Retinal pigment epithelial cell (primary cell): ENCODE measurements around the gene RAX.

Experiments used
- DNase-seq: peaks from one replicate; pipeline ENCODE4 v3.0.0-alpha.2; 2010; ENCODE audit warnings: low read depth
- H3K4me3 ChIP-seq: 2 replicates; pipeline ENCODE4 v1.5.1; 2011; ENCODE audit warnings: mild to moderate bottlenecking, low read length, control low read depth, moderate library complexity
- CTCF ChIP-seq: conservative IDR thresholded peaks from 2 replicates; pipeline ENCODE4 v1.5.1; 2011; ENCODE audit warnings: low read depth, low read length, control low read depth, inconsistent platforms

Gene RAX

GRCh38 chr18:59286341-59286740 is 13.1 kb upstream of the RAX start:
- TF ChIP-seq CTCF: no peak
- H3K4me3 ChIP-seq: no peak overlapping the region
- no peak for DNase-seq

GRCh38 chr18:59282341-59282740 is 9.1 kb upstream of the RAX start:
- no peak overlapping the region for H3K4me3 ChIP-seq
- DNase-seq: no peak
- no peak for TF ChIP-seq CTCF

GRCh38 chr18:59279722-59280121 is 6.5 kb upstream of the RAX start:
- TF ChIP-seq CTCF: no peak
- DNase-seq: no peak
- H3K4me3 ChIP-seq: no peak overlapping the region

- no peak for DNase-seq
- H3K4me3 ChIP-seq: no peak overlapping the region
- TF ChIP-seq CTCF: no peak
Measured at GRCh38 chr18:59279193-59279592, 5.9 kb upstream of the RAX start.

DNA sequence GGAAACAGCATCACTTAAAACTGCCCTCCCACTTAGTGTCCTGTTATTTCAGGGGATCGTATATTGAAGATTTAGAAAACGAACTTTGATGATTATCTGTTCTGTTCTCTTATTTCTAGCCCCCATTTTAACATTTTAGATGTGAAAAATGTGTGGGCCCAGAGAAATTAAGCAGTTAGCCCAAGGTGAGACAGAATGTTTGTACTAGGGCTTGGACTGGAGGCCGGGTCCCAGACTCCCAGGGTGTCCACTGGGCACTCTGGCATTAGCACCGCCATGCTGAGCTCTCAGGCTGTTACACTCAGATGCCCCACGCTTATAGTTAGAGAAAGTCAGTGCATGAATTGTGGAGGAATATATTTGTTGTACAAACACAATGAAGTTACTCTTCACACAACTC is 5.5 kb upstream of the RAX start:
- TF ChIP-seq CTCF: no peak
- no peak overlapping the region for H3K4me3 ChIP-seq
- DNase-seq: no peak

DNA sequence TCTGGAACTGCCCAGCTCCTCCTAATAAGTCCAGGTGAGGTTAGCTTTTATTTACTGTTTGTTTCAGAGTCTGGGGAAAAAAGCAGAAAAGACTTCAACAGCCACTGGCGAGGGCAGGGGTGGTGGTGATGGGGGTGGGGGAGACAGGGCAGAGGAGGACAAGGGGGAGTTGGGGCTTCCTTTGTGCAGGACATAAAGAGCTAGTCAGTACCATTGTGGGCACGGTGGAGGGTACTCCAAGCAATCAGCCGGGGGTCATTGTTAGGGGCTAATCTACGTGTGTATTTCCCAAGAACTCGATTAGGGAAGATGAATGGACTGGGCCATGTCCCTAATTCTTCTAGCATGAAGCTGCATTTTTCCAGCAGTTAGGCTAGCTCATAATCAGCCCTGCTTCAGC is 2.8 kb upstream of the RAX start:
- TF ChIP-seq CTCF: no peak
- no peak for DNase-seq

DNA sequence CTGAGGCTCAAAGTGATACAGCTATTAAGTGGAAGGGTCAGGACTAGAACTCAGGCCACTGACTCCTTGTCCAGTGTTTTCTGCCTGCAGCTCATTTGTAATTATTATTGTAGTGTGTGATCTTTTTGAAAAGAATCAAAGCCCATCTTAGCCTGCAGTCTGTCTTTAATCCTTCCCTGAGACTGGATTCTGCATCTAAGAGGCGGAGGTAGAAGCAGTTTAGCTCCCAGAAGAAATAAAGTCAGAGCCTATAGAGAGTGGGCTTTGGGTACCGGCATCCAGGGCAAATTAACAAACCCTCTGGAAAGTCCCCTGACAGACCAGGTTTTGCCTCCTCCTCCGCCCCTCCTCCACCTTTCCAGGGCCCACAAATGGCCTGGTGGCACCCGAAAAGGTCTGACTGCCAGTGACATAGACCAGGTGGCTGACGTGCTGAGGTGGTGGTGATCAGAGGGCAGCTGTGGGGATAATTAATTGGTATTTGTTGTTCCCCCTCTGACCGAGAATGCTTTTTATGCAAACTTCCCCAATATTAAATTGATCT is 2.2 kb upstream of the RAX start:
- H3K4me3 ChIP-seq: no peak overlapping the region
- no peak for DNase-seq
- no peak for TF ChIP-seq CTCF

More for the DNA sequence above, 2.8 kb upstream of the RAX start:
- H3K4me3 ChIP-seq: no peak overlapping the region
